Activated T-helper 1 cell treated with Interleukin-2 at 50 U/mL for 16 hours (primary cell): ENCODE results near the gene LRRC17.
"Not testable (repeated sequence)": the region's sequence is repeated elsewhere in the genome, so short reads cannot be mapped to it uniquely, and the experiment has no call there.

Source experiments
- DNase-seq: peaks from one replicate; pipeline ENCODE4 v3.0.0-alpha.2; 2020; ENCODE audit warnings: low read depth

Gene LRRC17

GRCh38 chr7:102897856-102898531, 14.8 kb upstream of the LRRC17 start:
- no peak for DNase-seq

GRCh38 chr7:102898532-102898859, 14.3 kb upstream of the LRRC17 start:
- DNase-seq, result no peak

DNA sequence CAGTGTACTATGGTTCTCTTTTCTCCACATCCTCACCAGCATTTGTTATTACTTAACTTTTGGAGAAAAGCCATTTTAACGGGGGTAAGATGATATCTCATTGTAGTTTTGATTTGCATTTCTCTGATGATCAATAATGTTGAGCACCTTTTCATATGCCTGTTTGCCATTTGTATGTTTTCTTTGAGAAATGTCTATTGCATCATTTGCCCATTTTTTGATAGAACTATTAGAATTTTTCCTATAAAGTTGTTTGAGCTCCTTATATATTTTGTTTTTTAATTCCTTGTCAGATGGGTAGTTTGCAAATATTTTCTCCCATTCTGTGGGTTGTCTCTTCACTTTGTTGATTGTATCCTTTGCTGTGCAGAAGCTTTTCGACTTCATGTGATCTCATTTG, 10.7 kb upstream of the LRRC17 start:
- not testable (repeated sequence) for DNase-seq

- DNase-seq, result not testable (repeated sequence)
Measured at GRCh38 chr7:102903576-102903975, 9.2 kb upstream of the LRRC17 start.

DNA sequence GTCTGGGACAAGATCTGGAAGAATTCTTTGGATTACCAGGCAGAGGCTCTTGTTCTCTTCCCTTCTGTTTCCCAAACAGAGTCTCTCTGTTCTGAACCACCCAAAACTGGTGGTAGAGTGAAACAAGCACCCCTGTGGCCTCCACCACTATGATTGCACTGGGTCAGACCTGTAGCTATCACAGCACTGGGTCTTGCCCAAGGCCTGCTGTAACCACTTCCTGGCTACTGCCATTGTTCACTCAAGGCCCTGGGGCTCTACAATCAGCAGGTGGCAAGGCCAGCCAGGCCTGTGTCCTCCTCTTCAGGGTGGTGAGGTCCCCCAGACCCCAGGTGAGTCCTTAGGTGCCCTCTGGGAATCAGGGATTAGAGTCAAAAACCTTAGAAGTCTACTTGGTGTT, 4.1 kb upstream of the LRRC17 start:
- DNase-seq, result no peak

DNA sequence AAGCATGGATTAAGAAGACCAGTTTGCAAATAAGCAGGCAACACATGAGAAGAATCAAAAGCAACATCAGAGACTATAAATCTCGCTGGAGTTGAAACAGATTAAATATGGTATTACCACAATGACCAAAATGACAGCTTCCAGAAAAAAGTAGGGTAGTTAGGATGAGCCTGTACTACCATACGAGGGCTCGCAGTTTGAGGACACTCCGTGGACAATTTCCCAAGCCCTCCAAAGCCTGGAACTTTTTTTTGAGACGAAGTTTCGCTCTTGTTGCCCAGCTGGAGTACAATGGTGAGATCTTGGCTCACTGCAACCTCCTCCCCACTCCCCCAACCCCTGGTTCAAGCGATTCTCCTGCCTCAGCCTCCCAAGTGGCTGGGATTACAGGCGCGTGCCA, 1.0 kb downstream of the LRRC17 start:
- DNase-seq, result no peak

GRCh38 chr7:102914585-102914984, 1.8 kb downstream of the LRRC17 start:
- DNase-seq, result no peak

DNA sequence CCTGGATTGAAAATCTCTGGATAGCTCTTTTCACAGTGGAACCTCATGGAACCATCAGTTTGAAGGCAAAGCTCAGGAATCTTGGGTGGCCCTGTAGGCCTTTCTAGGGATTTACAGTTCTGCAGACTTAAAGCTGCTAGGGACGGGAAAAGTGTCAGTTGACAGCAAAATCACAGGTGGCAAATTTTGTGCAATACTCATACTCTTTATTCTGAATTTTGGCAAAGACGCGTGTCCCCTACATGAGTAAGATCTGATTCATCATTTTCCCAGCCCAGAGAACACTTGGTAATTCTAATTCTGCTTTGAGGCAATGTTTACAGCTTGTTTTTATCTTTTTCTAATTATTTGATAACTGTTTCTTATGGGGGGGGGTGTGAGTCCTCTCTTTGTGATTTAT, 3.6 kb downstream of the LRRC17 start:
- no peak for DNase-seq

- DNase-seq, result no peak
Measured at GRCh38 chr7:102916881-102917280, 4.1 kb downstream of the LRRC17 start.

- DNase-seq, result no peak
Measured at GRCh38 chr7:102917436-102918353, 4.9 kb downstream of the LRRC17 start.

DNA sequence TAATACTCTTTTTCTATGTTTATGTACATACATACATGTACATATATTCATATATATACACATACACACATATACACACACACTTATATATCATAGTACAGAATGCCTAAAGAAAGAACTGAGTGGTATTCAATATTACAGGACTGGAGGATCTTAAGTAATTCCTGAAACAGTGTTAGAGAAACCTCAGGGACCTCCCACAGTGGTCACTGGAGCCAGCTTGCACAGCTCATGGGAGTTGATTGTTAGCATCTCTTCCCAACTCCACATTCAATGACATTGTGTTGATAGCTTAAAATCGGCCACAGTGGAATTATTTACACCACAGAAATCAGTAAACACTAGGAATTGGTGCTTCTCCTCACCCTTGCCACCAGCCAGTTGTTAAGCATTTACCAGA, 6.0 kb downstream of the LRRC17 start:
- no peak for DNase-seq

DNA sequence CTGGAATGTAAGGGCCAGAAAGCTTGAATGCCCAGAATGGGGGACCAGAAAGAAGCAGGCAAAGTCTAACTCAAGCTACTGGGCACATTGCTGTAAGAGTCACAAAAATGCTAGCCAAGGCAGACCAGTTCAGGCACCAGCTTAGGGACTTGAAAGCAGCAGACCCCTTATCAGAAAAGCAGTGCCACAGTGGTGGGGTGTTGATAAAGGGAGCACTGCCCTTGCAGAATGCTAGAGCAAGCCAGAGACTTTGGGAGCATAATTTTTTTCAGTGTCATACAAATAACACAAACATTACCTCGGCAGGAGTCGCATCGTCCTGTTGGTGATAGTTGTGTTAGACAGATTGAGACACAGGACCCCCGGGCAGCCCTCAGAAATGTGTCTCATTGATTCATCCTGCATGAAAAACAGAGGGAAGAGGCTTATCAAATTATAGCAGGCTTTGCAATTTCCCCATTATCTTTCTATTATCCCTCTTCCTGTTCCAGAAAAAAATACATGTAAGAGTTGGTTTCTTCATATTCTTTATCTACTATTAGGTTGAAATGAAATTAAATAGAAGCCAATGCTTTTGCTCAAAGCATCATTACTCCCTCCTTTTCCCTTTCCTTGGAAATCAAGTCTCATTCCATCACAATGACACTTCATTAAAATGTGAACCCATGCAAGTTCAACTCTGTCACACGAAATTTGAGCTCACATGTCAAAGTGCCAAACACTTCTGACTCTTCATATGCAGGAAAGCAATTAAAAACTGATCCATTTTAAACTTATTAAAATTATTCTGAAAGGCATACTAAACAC, 13.4 kb downstream of the LRRC17 start:
- no peak for DNase-seq

DNA sequence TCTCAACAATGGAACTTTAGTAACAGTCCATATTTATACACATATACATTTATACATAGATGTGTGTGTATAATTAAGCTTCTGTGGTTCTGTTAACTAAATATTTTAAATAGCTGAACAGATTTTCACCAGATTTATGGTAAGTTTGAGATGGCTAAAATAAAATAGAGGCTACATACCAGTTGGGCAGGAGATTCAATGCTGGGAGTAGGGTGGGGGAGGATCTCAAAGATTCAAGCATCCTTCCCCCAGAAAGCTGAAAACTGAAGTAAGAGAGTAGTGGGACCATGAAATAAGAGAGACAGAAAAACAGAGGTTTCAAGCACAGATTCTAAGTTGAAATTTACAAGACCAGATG, 14.0 kb downstream of the LRRC17 start:
- DNase-seq, result no peak

- DNase-seq, result no peak
Measured at GRCh38 chr7:102927312-102927933, 14.6 kb downstream of the LRRC17 start.

- no peak for DNase-seq
Measured at GRCh38 chr7:102931757-102932156, 19.0 kb downstream of the LRRC17 start.

DNA sequence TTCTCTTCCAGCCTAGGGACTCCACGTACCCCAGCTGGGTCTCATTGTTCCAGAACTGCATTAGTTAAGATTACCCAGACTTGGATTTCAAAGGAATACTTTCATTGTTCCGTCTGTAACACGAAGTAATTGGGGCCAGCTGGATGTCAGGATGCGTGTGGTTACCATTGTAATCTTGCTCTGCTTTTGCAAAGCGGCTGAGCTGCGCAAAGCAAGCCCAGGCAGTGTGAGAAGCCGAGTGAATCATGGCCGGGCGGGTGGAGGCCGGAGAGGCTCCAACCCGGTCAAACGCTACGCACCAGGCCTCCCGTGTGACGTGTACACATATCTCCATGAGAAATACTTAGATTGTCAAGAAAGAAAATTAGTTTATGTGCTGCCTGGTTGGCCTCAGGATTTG, 21.0 kb downstream of the LRRC17 start:
- DNase-seq, result no peak

- DNase-seq, result no peak
Measured at GRCh38 chr7:102934239-102934638, 21.4 kb downstream of the LRRC17 start.

DNA sequence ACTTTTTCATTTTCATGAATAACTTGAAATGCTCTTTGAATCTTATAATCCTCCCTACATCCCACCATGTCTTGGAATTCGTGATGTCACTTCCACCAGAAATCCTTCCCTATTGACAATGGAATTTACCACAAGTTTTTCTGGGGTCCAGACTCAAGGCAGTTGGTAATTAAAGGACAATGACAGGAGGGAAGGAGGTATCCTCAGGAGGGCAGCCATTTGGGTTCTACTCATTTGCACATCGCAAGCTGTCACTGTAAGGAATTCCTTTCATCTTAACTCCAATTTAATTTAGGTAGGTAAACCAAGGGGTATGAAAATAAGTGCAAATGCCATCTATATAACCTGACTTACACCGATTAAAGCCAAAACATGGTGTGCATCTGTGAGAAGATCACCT, 21.9 kb downstream of the LRRC17 start:
- no peak for DNase-seq

GRCh38 chr7:102935450-102936115, 22.8 kb downstream of the LRRC17 start:
- no peak for DNase-seq

DNA sequence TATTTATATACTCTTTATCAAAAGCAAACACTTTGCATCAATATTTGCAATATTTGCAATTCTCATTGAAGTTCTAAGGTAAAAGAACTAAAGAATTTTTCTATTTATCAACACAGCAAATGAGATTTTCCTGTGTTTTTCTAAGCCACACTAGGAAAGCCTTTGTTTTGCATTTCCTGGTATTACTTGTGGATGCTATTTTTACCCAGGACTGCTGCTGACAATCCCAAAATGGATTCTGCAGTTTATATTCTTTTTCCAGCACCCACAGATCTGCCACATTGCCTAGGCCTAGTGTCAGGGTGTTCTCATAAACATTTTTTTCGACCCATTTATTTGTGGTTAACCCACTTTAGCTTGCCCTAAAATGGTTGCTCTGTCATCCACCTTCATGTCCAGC, 25.9 kb downstream of the LRRC17 start:
- no peak for DNase-seq

GRCh38 chr7:102942181-102942866, 29.5 kb downstream of the LRRC17 start:
- no peak for DNase-seq
